ENCODE data around the gene RP2. TPM values are rescaled to one million over a fixed set of nuclear protein-coding genes. Genes with fewer than 3 reads are reported as not detected.

RP2 gene
- total RNA-seq, 4 donors from 2014 or later: 1.2 to 15.0 (median 11.1) TPM

GRCh38 chrX:46820391-46821100 is 16.3 kb upstream of the RP2 start:
- no peaks in the 10 kb centered on the region for H3K4me1 ChIP-seq
- no peaks in the 10 kb centered on the region for H3K9me3 ChIP-seq
- intact Hi-C loops (cut with DNase I; ENCODE audit: low total_unique reads): no loop called here
- H3K27me3 ChIP-seq: no peaks in the 10 kb centered on the region
- no peak overlapping the region for H3K4me3 ChIP-seq
- no peak for DNase-seq
- no peak for TF ChIP-seq CTCF (IDR thresholded peaks at IDR 0.05)
- no peak for TF ChIP-seq POLR2AphosphoS5 (IDR thresholded peaks at IDR 0.05)
- no peak for TF ChIP-seq EP300 (IDR thresholded peaks at IDR 0.05; ENCODE audit: low read depth)
- no peak for TF ChIP-seq POLR2A (IDR thresholded peaks at IDR 0.05)
- H3K36me3 ChIP-seq: no peaks in the 10 kb centered on the region
- in situ Hi-C loops (cut with MboI; ENCODE audit: low pct_ligation_motif_present in 1 of 4, low pct_unique_long_range_greater_than_20kb in 1 of 4, low sequenced_read_pairs in 3 of 4): no loop called here
- H3K27ac ChIP-seq: no peak overlapping the region
- WGBS, 2 donors (ENCODE audit: low coverage in 1 of 2): 84% methylated on average over 4 of the region's 4 CpGs; no CpG with 5 or more reads in 1 of the 2 donors

- in situ Hi-C loops (cut with MboI; ENCODE audit: low pct_ligation_motif_present in 1 of 4, low pct_unique_long_range_greater_than_20kb in 1 of 4, low sequenced_read_pairs in 3 of 4) (no loop called here), intact Hi-C loops (cut with DNase I; ENCODE audit: low total_unique reads) (no loop called here)
- Histone ChIP-seq H3K36me3 (no peaks in the 10 kb centered on the region), H3K27ac (no peak overlapping the region), H3K4me1 (no peaks in the 10 kb centered on the region), H3K4me3 (no peak overlapping the region), H3K9me3 (no peaks in the 10 kb centered on the region), H3K27me3 (no peaks in the 10 kb centered on the region)
- TF ChIP-seq POLR2A (IDR thresholded peaks at IDR 0.05) (no peak), EP300 (IDR thresholded peaks at IDR 0.05; ENCODE audit: low read depth) (no peak), CTCF (IDR thresholded peaks at IDR 0.05) (no peak), POLR2AphosphoS5 (IDR thresholded peaks at IDR 0.05) (no peak)
- no peak for DNase-seq
- WGBS, 2 donors (ENCODE audit: low coverage in 1 of 2): 20 to 36% methylated on average over 1 to 2 of the region's 2 CpGs
Observed at GRCh38 chrX:46823481-46823880, 13.4 kb upstream of the RP2 start.

- in situ Hi-C loops (cut with MboI; ENCODE audit: low pct_ligation_motif_present in 1 of 4, low pct_unique_long_range_greater_than_20kb in 1 of 4, low sequenced_read_pairs in 3 of 4): no loop called here
- Histone ChIP-seq H3K27ac (no peak overlapping the region), H3K4me1 (no peaks in the 10 kb centered on the region), H3K27me3 (no peaks in the 10 kb centered on the region), H3K36me3 (no peaks in the 10 kb centered on the region), H3K9me3 (no peaks in the 10 kb centered on the region), H3K4me3 (no peak overlapping the region)
- no peak for DNase-seq
- intact Hi-C loops (cut with DNase I; ENCODE audit: low total_unique reads): no loop called here
- TF ChIP-seq POLR2AphosphoS5 (IDR thresholded peaks at IDR 0.05) (no peak), POLR2A (IDR thresholded peaks at IDR 0.05) (no peak), EP300 (IDR thresholded peaks at IDR 0.05; ENCODE audit: low read depth) (no peak), CTCF (IDR thresholded peaks at IDR 0.05) (no peak)
- WGBS, 2 donors (ENCODE audit: low coverage in 1 of 2): 69% methylated on average over 6 of the region's 6 CpGs; no CpG with 5 or more reads in 1 of the 2 donors
Observed at GRCh38 chrX:46831765-46832327, 5.0 kb upstream of the RP2 start.

GRCh38 chrX:46837558-46838485 is 979 bp downstream of the RP2 start:
- 8 to 51% methylated on average over 4 to 20 of the region's 20 CpGs for WGBS, 2 donors (ENCODE audit: low coverage in 1 of 2)
- peaks cover 0 to 16% (median 3%) of the 10 kb centered on the region in 4 donors for H3K4me1 ChIP-seq
- no peak for DNase-seq
- no peaks in the 10 kb centered on the region for H3K9me3 ChIP-seq
- H3K27ac ChIP-seq: peak overlapping the region; percentile 91 to 98 (median 94)
- in situ Hi-C loops (cut with MboI; ENCODE audit: low pct_ligation_motif_present in 1 of 4, low pct_unique_long_range_greater_than_20kb in 1 of 4, low sequenced_read_pairs in 3 of 4): no loop called here
- intact Hi-C loops (cut with DNase I; ENCODE audit: low total_unique reads): no loop called here
- no peaks in the 10 kb centered on the region for H3K36me3 ChIP-seq
- TF ChIP-seq EP300 (IDR thresholded peaks at IDR 0.05; ENCODE audit: low read depth) (no peak), CTCF (IDR thresholded peaks at IDR 0.05) (no peak), POLR2A (IDR thresholded peaks at IDR 0.05) (no peak), POLR2AphosphoS5 (IDR thresholded peaks at IDR 0.05) (peak in 1 of 3 donors; percentile 12)
- peak overlapping the region; percentile 57 to 87 (median 82) for H3K4me3 ChIP-seq
- H3K27me3 ChIP-seq: no peaks in the 10 kb centered on the region

Data from transverse colon (tissue), 4 donors.